ENCODE results near the gene EPS8. TPM values are rescaled to one million over a fixed set of nuclear protein-coding genes. Genes with fewer than 3 reads are reported as not detected.

Gene EPS8
- total RNA-seq, 1 donor from 2014 or later: 2.8 TPM

DNA sequence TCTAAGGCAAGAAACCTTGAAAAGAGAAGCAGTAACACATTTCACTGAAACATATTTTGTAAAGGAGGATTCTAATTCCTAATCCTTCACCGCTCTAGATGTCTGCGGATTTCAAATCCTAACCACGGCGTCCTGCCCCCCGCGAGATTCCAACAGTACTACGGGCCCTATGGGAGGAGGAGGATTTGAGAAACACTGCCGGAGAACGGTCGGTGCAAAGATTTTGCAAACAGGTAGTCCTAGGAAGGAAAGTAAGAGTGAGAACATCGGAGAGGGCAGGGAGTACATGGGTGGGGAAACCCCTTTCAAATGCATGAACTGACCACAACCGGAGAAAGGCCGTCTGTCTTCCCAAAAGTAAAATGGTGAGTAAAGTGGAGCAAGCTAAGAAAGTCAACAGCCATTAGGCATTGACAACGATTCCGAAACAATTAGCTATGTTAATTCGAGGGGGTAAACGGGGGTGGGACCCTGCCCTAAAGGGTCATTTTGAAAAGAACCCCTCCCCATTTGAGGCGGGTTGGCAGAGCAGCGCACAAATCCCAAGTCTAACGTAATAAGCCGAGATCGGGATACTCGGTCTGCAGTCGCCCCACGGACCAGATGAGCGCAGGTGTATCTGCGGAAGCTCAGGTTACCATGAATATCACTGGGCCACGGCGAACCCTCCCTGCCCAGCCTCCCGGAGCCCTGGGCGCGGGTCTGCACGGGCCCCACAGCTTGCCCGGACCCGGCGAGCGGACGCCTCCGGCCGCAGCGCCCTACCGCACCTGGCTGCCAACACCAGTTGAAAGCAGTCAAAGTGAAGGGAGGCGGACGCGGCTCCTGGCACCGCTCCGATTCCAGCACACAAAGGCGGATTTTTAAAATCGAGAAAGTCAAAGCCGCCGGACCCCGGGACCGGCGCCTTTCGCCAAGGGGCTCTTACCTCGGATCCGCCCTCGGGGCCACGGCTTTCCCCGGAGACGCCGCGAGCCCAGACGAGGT lies 662 bp downstream of the EPS8 start:
- H3K9me3 Mint-ChIP-seq: no peaks in the 10 kb centered on the region
- peaks cover 62% of the 10 kb centered on the region for H3K27me3 Mint-ChIP-seq (ENCODE audit: low read depth)
- no peak overlapping the region for H3K27ac Mint-ChIP-seq
- no peak for DNase-seq (ENCODE audit: low spot score)
- intact Hi-C loops (cut with micrococcal nuclease): loop anchor here (5.0 to 10.0 kb wide), 3 partner anchors 86 to 196 kb away; partner anchors contain the start of gene STRAP
- peaks cover 16% of the 10 kb centered on the region for H3K4me1 Mint-ChIP-seq (ENCODE audit: low read depth)
- peak overlapping the region; percentile 76 for H3K4me3 Mint-ChIP-seq (ENCODE audit: low read depth)
- no peaks in the 10 kb centered on the region for H3K36me3 Mint-ChIP-seq (ENCODE audit: low read depth)

DNA sequence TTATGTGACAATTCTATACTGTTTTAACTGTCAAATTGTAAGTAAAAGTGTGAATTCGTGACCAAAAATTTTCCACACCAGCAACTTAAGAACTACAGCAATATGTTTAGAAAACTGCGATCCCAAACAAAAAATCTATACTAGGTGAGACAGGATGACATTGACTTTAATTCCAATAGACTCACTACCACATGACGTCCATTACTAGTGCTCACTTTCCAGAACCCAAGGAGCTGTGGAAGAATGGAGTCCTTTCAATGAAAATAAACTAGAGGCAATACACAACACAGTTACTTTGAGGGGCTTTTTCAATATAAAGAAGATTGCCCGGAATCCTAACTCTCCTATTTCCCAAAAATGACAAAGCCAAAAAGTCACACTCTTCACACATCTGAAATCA lies 1.4 kb downstream of the EPS8 start:
- H3K27me3 Mint-ChIP-seq (ENCODE audit: low read depth): peaks cover 62% of the 10 kb centered on the region
- peak overlapping the region; percentile 76 for H3K4me3 Mint-ChIP-seq (ENCODE audit: low read depth)
- peaks cover 16% of the 10 kb centered on the region for H3K4me1 Mint-ChIP-seq (ENCODE audit: low read depth)

DNA sequence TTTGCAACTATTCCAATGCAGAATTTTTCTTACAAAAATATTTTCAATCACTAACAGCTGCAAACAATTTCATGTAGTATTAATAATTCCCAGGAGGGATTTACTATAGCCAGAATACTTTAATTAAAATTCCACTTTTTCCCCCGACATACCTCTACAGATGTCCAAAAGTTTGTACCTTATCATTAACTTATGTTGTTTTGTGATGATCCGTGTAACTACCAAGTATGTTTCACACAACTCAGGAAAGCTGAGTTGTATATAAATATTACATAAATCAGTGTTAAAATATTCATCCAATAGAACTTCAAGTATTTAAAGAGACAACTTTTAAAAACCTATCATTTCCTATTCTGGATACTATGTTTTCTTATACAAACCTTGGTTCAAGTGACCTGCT lies 2.4 kb downstream of the EPS8 start:
- no peak for DNase-seq (ENCODE audit: low spot score)
- intact Hi-C loops (cut with micrococcal nuclease): loop anchor here (5.0 to 10.0 kb wide), 3 partner anchors 84 to 194 kb away; partner anchors contain the start of gene STRAP
- H3K4me3 Mint-ChIP-seq (ENCODE audit: low read depth): no peak overlapping the region
- peaks cover 52% of the 10 kb centered on the region for H3K27me3 Mint-ChIP-seq (ENCODE audit: low read depth)
- H3K27ac Mint-ChIP-seq: no peak overlapping the region
- H3K36me3 Mint-ChIP-seq (ENCODE audit: low read depth): no peaks in the 10 kb centered on the region
- no peaks in the 10 kb centered on the region for H3K9me3 Mint-ChIP-seq
- H3K4me1 Mint-ChIP-seq (ENCODE audit: low read depth): peaks cover 16% of the 10 kb centered on the region

More for the DNA sequence above, 1.4 kb downstream of the EPS8 start:
- DNase-seq (ENCODE audit: low spot score): no peak
- intact Hi-C loops (cut with micrococcal nuclease): loop anchor here (5.0 to 10.0 kb wide), 3 partner anchors 85 to 195 kb away; partner anchors contain the start of gene STRAP
- H3K9me3 Mint-ChIP-seq: no peaks in the 10 kb centered on the region
- no peaks in the 10 kb centered on the region for H3K36me3 Mint-ChIP-seq (ENCODE audit: low read depth)
- no peak overlapping the region for H3K27ac Mint-ChIP-seq

DNA sequence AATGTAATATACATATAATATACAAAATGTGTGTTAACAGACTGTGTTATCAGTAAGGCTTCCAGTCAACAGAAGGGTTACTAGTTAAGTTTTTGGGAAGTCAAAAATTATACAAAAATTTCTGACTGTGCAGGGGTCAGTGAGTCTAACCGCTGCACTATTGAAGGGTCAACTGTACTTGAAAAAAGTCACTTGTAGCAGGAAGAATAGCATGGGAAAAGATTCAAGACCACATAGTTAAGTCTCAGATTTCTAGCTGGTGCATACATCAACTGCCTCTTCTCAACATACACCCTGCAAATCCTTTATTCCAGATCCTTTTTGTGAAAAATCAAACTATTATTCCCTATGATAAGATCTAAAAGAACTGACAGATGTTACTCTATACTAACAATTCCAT lies 5.9 kb downstream of the EPS8 start:
- no peaks in the 10 kb centered on the region for H3K9me3 Mint-ChIP-seq
- H3K36me3 Mint-ChIP-seq (ENCODE audit: low read depth): no peaks in the 10 kb centered on the region
- peaks cover 7% of the 10 kb centered on the region for H3K4me1 Mint-ChIP-seq (ENCODE audit: low read depth)
- peaks cover 31% of the 10 kb centered on the region for H3K27me3 Mint-ChIP-seq (ENCODE audit: low read depth)
- no peak overlapping the region for H3K27ac Mint-ChIP-seq
- intact Hi-C loops (cut with micrococcal nuclease): loop anchor here (10.0 kb wide), 1 partner anchor 102 kb away; the partner anchor contains the start of gene STRAP
- H3K4me3 Mint-ChIP-seq (ENCODE audit: low read depth): no peak overlapping the region
- DNase-seq (ENCODE audit: low spot score): no peak

DNA sequence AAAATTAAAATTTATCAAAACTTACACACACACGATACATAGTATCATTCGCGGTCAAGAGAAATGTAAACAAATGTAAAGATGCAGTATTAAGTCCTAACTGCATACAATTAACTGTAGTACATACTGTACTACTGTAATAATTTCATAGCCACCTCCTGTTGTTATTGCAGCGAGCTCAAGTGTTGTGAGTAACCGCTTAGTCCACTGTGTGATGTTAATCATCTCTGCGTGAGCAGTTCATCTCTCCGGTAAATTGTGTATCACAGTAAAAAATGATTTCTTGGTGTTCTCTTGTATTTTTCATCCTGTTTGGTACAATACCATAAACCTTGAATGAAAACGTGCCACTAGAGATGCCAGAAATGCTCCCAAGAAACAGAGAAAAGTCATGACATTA lies 6.5 kb downstream of the EPS8 start:
- Mint-ChIP-seq H3K36me3 (ENCODE audit: low read depth) (no peaks in the 10 kb centered on the region), H3K4me1 (ENCODE audit: low read depth) (peaks cover under 1% of the 10 kb centered on the region), H3K9me3 (no peaks in the 10 kb centered on the region), H3K27ac (no peak overlapping the region), H3K27me3 (ENCODE audit: low read depth) (peaks cover 25% of the 10 kb centered on the region), H3K4me3 (ENCODE audit: low read depth) (no peak overlapping the region)
- intact Hi-C loops (cut with micrococcal nuclease): loop anchor here (10.0 kb wide), 1 partner anchor 102 kb away; the partner anchor contains the start of gene STRAP
- no peak for DNase-seq (ENCODE audit: low spot score)

DNA sequence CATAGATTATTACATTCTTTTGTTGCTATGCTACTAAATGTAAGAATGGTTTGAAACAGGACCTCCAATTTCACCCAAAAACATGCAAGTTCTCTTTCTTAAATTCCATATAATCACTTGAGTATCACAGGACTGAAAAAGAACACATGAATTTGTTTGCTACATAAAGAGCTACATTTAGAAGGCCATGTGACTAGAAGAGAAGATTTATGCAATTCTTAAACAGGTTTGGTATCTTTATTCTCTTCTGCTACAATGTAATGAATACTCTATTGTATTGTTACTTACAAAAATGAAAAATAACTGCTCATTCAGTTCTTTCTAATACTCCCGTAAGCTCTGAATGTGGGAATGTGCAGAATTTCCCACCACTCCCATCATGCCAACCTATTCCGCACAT lies 9.3 kb downstream of the EPS8 start:
- Mint-ChIP-seq H3K27ac (no peak overlapping the region), H3K4me1 (ENCODE audit: low read depth) (no peaks in the 10 kb centered on the region), H3K4me3 (ENCODE audit: low read depth) (no peak overlapping the region), H3K9me3 (no peaks in the 10 kb centered on the region), H3K36me3 (ENCODE audit: low read depth) (no peaks in the 10 kb centered on the region), H3K27me3 (ENCODE audit: low read depth) (peaks cover 12% of the 10 kb centered on the region)
- no peak for DNase-seq (ENCODE audit: low spot score)
- intact Hi-C loops (cut with micrococcal nuclease): loop anchor here (10.0 kb wide), 1 partner anchor 105 kb away; the partner anchor contains the start of gene STRAP

DNA sequence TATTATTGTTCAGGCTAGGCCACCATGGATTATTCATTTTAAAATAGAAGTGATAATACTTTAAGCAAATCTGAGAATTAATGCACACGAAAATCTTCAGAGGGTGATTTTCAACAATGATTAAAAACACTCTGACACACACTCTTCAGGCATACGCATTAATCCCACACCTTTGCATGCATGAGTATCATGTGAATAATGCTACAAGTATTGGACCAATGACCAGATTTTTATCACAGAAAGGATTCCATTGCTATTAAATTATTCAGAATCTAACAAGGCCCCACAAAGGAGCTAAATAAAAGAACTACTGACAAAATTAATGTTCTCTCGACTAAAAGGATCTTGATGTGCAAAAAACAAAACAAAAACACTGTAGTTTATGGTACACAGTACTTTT lies 11.1 kb downstream of the EPS8 start:
- Mint-ChIP-seq H3K4me1 (ENCODE audit: low read depth) (no peaks in the 10 kb centered on the region), H3K27ac (no peak overlapping the region), H3K9me3 (no peaks in the 10 kb centered on the region), H3K27me3 (ENCODE audit: low read depth) (peaks cover 6% of the 10 kb centered on the region), H3K4me3 (ENCODE audit: low read depth) (no peak overlapping the region), H3K36me3 (ENCODE audit: low read depth) (no peaks in the 10 kb centered on the region)
- intact Hi-C loops (cut with micrococcal nuclease): no loop called here
- DNase-seq (ENCODE audit: low spot score): no peak

DNA sequence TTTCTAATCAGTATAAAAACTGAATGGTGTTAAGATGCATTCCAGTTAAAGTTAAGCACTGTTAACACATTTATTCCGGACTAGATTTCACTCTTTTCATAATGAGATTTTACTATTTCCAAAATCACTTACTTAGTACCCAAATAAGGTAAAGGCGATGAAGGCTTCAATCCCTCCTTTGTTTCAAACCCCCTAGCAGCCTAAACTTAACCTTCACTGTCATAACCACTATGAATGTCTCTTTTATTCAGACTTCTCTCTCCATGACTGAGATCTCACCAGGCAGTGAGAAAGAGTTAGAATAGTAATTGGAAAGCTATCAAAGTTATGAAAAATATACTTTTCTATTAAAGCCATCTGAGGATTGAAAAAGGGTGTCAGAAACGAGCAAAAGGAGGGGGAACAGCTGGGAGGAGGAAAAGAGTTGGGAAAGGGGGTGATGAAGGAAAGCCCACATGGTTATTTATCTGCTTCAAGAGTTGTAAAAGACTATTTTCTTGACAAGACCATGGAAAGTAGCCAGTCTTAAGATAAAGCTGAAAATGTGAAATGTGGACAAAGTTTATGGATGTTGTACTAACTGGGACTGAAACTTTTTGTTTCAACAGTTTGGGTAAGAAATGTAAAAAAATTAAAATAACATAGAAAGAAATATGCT lies 11.7 kb downstream of the EPS8 start:
- DNase-seq (ENCODE audit: low spot score): no peak
- Mint-ChIP-seq H3K27me3 (ENCODE audit: low read depth) (peaks cover 7% of the 10 kb centered on the region), H3K36me3 (ENCODE audit: low read depth) (no peaks in the 10 kb centered on the region), H3K9me3 (no peaks in the 10 kb centered on the region), H3K4me1 (ENCODE audit: low read depth) (no peaks in the 10 kb centered on the region), H3K4me3 (ENCODE audit: low read depth) (no peak overlapping the region), H3K27ac (no peak overlapping the region)
- intact Hi-C loops (cut with micrococcal nuclease): no loop called here

DNA sequence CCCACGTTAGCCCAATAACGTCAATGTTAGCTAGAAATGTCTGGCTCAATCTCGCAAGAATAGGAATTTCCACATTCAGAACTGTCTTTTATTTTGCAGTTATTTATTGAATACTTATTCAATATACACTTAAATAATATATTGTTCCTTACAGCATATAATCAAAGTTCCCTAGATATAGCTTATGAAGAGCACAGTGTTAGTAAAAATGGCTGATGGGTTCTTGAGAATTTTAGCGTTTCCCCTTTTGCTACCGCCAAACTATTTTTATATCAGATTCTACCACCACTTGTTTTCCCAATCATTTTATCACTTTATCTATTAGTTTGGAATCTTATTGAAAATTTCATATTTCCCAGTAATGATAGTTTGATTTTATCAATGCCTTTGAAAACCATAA lies 12.7 kb downstream of the EPS8 start:
- Mint-ChIP-seq H3K27ac (no peak overlapping the region), H3K4me3 (ENCODE audit: low read depth) (no peak overlapping the region), H3K36me3 (ENCODE audit: low read depth) (no peaks in the 10 kb centered on the region), H3K27me3 (ENCODE audit: low read depth) (peaks cover 8% of the 10 kb centered on the region), H3K9me3 (no peaks in the 10 kb centered on the region), H3K4me1 (ENCODE audit: low read depth) (no peaks in the 10 kb centered on the region)
- no peak for DNase-seq (ENCODE audit: low spot score)
- intact Hi-C loops (cut with micrococcal nuclease): no loop called here

DNA sequence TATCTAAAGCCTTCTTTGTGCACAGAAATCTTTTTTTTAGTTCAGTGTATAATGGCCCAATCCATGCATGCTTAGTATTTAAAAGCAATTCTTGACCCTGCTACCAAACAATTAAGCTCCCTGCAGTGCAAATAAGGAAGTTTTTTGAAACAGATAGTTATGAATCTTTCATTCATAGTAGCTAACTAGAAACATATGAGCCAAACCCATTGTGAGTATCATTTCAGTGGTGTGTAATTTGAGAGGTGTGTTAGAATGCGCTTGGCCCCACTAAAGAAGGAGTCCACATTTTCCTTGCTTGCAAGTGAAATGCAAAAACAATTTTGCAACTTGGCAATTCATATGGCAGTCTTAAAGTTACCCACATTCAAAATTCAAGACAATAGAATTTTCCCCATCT lies 14.4 kb downstream of the EPS8 start:
- Mint-ChIP-seq H3K4me3 (ENCODE audit: low read depth) (no peak overlapping the region), H3K27me3 (ENCODE audit: low read depth) (peaks cover 8% of the 10 kb centered on the region), H3K4me1 (ENCODE audit: low read depth) (peaks cover 4% of the 10 kb centered on the region), H3K9me3 (no peaks in the 10 kb centered on the region), H3K27ac (no peak overlapping the region), H3K36me3 (ENCODE audit: low read depth) (no peaks in the 10 kb centered on the region)
- no peak for DNase-seq (ENCODE audit: low spot score)
- intact Hi-C loops (cut with micrococcal nuclease): no loop called here

DNA sequence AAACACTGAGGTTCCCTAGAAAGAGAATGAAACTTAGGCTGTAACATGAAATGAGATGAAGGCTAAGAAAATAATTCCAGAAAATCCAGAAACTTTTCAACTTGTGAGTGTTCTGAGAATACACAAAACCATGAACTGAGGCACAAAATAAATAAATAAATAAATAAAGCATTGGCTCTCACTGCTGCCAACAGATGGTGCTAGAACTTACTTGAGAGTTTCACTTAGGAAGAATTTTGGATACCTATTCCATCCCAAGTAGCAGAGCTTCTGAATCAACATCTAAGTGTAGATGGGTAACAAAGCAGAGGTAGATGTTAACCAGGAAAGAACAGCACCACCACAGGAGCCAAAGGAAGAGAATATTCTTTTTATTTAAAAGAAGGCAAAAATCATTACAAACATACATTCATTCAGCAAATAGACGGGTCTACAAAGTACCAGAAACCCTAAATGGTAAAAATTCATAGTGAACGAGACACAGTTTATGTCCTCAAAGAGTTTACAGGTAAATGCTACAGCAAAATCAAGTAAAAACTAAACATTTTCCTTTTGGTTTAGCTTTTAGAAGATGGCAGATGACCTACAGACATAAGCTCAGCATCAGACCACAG lies 16.7 kb downstream of the EPS8 start:
- Mint-ChIP-seq H3K4me1 (ENCODE audit: low read depth) (peaks cover 4% of the 10 kb centered on the region), H3K4me3 (ENCODE audit: low read depth) (no peak overlapping the region), H3K27me3 (ENCODE audit: low read depth) (peaks cover 7% of the 10 kb centered on the region), H3K27ac (no peak overlapping the region), H3K36me3 (ENCODE audit: low read depth) (no peaks in the 10 kb centered on the region), H3K9me3 (no peaks in the 10 kb centered on the region)
- intact Hi-C loops (cut with micrococcal nuclease): no loop called here
- DNase-seq (ENCODE audit: low spot score): no peak

DNA sequence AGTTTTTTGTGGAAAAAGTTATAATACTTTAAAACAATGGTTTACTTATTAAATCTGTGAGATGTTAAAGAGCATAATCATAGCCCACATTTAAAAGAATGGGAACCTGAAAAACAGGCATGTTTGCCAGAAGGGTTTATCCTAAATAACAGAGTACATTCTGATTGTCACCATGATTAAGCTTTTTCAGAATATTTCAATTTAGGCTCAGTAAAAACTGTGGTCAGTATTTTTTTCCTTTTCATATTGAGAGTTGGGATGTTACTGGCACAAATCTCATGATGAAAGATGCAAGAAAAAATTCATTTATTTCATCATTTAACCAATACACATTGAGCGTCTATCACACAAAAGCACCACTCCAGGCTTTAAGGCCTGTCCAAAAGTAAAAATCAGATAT lies 18.6 kb downstream of the EPS8 start:
- DNase-seq (ENCODE audit: low spot score): no peak
- peaks cover 4% of the 10 kb centered on the region for H3K4me1 Mint-ChIP-seq (ENCODE audit: low read depth)
- H3K27me3 Mint-ChIP-seq (ENCODE audit: low read depth): peaks cover 3% of the 10 kb centered on the region
- H3K36me3 Mint-ChIP-seq (ENCODE audit: low read depth): no peaks in the 10 kb centered on the region
- no peaks in the 10 kb centered on the region for H3K9me3 Mint-ChIP-seq
- H3K27ac Mint-ChIP-seq: no peak overlapping the region
- intact Hi-C loops (cut with micrococcal nuclease): no loop called here
- no peak overlapping the region for H3K4me3 Mint-ChIP-seq (ENCODE audit: low read depth)

Measured in activated T-helper 2 cell treated with anti-CD3 and anti-CD28 coated beads, Interferon-gamma antibody, Interleukin-2, Interleukin-4, amounts not matched to agents 10 μg/mL and 5 μg/mL and 100 μg/mL, durations not matched to agents 14 hours and 24 hours and 36 hours (primary cell).